ENCODE measurements around the gene PLD6.

DNA sequence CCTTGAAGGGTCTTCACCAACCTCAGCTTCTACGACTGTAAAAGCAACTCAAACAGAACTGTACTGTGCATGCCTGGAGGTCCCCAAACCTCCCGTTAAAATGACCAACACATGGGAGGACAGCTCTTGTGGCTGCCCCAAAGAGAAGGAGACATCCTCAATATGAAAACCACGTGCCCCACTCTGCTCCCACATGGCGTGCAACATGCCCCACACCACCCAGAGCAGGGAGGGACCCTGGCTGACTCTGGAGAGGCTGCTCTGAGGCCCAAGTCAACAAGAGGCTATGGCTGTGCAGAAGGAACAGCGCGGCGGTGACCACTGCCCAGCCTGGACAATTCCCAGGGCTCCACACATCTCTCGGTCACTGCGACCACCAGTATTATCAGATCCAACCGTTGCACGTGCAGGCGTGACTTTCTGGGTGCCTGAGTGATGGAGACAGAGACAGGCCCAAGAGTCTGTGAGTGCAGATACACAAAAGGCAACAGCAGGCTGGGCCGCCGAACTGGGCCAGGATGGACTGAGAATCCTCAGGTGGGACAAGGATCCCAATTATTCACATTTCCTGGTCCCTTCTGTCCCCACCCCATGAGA, 1.4 kb downstream of the PLD6 start:
- TF ChIP-seq, protein P1, sequence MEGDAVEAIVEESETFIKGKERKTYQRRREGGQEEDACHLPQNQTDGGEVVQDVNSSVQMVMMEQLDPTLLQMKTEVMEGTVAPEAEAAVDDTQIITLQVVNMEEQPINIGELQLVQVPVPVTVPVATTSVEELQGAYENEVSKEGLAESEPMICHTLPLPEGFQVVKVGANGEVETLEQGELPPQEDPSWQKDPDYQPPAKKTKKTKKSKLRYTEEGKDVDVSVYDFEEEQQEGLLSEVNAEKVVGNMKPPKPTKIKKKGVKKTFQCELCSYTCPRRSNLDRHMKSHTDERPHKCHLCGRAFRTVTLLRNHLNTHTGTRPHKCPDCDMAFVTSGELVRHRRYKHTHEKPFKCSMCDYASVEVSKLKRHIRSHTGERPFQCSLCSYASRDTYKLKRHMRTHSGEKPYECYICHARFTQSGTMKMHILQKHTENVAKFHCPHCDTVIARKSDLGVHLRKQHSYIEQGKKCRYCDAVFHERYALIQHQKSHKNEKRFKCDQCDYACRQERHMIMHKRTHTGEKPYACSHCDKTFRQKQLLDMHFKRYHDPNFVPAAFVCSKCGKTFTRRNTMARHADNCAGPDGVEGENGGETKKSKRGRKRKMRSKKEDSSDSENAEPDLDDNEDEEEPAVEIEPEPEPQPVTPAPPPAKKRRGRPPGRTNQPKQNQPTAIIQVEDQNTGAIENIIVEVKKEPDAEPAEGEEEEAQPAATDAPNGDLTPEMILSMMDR (IDR thresholded peaks at IDR 0.05), result no peak
- TF ChIP-seq POLR2AphosphoS5 (IDR thresholded peaks at IDR 0.05), result no peak
